Ovary (tissue), 10 donors: ENCODE data around the gene SLC19A2. TPM values are rescaled to one million over a fixed set of nuclear protein-coding genes. Genes with fewer than 3 reads are reported as not detected.
"Not testable (repeated sequence)": the region's sequence is repeated elsewhere in the genome, so short reads cannot be mapped to it uniquely, and the experiment has no call there.

Experiments used
- DNase-seq, 5 donors: peaks; one replicate each; pipeline ENCODE4 v3.0.0-alpha.2; 2019 to 2020
- H3K27ac ChIP-seq, 2 donors: fragments of 200-600 bp; one replicate each; pipeline versions ENCODE4 v1.5.1 to v1.8.0; 2019 to 2022
- H3K27me3 ChIP-seq: fragments of 200-600 bp; one replicate; pipeline ENCODE4 v1.8.0; 2022
- H3K36me3 ChIP-seq: fragments of 200-600 bp; sonication (generic); one replicate; pipeline ENCODE4 v1.5.1; 2019
- H3K4me1 ChIP-seq: one replicate; pipeline ENCODE4 v1.8.1; 2013; ENCODE audit warnings: mild to moderate bottlenecking, moderate library complexity; ENCODE audit not compliant: insufficient read depth
- H3K4me3 ChIP-seq: fragments of 200-600 bp; sonication (generic); one replicate; pipeline ENCODE4 v1.5.1; 2017
- H3K9me3 ChIP-seq, 2 donors: fragments of 200-600 bp in 1 of 2; sonication (generic) in 1 of 2; one replicate each; pipeline versions ENCODE4 v1.5.1 to v1.8.1; 2013 to 2019; ENCODE audit warnings: mild to moderate bottlenecking in 1 of 2, moderate library complexity in 1 of 2
- EP300 ChIP-seq: sonication (generic); formaldehyde crosslinking; IDR thresholded peaks from one replicate; pipeline ENCODE4 v1.6.1; 2017; ENCODE audit warnings: antibody characterized with exemption
- POLR2A ChIP-seq: fragments of 450-650 bp; IDR thresholded peaks from one replicate; pipeline ENCODE4 v1.6.1; 2017; ENCODE audit warnings: antibody characterized with exemption, mild to moderate bottlenecking, moderate library complexity
- WGBS, 3 donors: extraction: QIAGEN DNeasy Blood & Tissue Kit in 1 of 3; methylation state at CpG; one replicate each; pipeline versions ENCODE4 v1.1.5 to v1.1.7; 2013 to 2017; 5-methylcytosine and 5-hydroxymethylcytosine counted together
- intact Hi-C, 4 donors: fragments of 100-400 bp; cut with DNase I; formaldehyde crosslinking; loops; one replicate each; pipeline versions ENCODE4 v1.11.0 to v1.15.1; 2022 to 2023
- long read RNA-seq, 3 donors: library from polyadenylated mRNA in 2 of 3; unstranded in 2 of 3; transcript quantifications; one replicate each; pipeline ENCODE4 v2.0.0 and lab custom pipeline, GENCODE V29; 2021 to 2026
- polyA plus RNA-seq, 2 donors: library from polyadenylated mRNA; stranded (reverse); fragments of 200-250 nt in 1 of 2; fragments of 350-450 nt in 1 of 2; fragmentation: Illumina TruSeq in 1 of 2; extraction: RNeasy Lipid Tissue Mini Kit (QIAGEN cat#74804) in 1 of 2; gene quantifications; one replicate each; pipeline ENCODE4 v1.2.3, GENCODE V29; 2013 to 2014
- total RNA-seq, 7 donors: library from RNA; depleted of rRNA in 2 of 7; stranded (reverse); fragments of >200 nt in 2 of 7; fragmentation: NEBNext Ultra II Directional in 3 of 7; extraction: Animal tissue kit (Norgen Biotek cat#: 25700) in 3 of 7; gene quantifications; one replicate each; pipeline versions ENCODE4 v1.1.0 to v1.2.4, GENCODE V29; 2016 to 2023
- TF ChIP-seq, protein P1 (sequence below), 3 donors: fragments of 450-650 bp in 2 of 3; fragments of 200-600 bp in 1 of 3; IDR thresholded peaks; one replicate each; pipeline versions ENCODE4 v1.5.1 to v1.8.0; 2016 to 2022; ENCODE audit warnings: antibody characterized with exemption in 3 of 3, mild to moderate bottlenecking in 1 of 3
- donor health status: DM: no; HTN: no; CAD: no; lungs with moderate emphysema.
- donor health status: DM: no; HTN: no; CAD: no.
- donor health status: Bipolar disorder and iron deficiency.
- donor health status: DM: yes; HTN: yes; CAD: no.
- donor health status: DM: no; HTN: no; CAD: no.
- donor health status: DM: yes; HTN: yes; CAD: no.

Gene SLC19A2
- 10 to 100 TPM in 6 of 7 donors, 1 to 10 TPM in 1; 9.1 to 28.6 (median 12.1) TPM for total RNA-seq
- polyA plus RNA-seq: 1 to 10 TPM; 6.5 to 7.6 TPM
- long read RNA-seq, donor 1, partial matches to known transcripts: 1 of 5 reads
- long read RNA-seq, donor 1, other reads (novel, unspliced or antisense): 3 of 5 reads
- long read RNA-seq, donor 2, partial matches to known transcripts: 0 of 3 reads
- long read RNA-seq, donor 2, other reads (novel, unspliced or antisense): 0 of 3 reads
- long read RNA-seq, donor 3, transcript SLC19A2-201 (6 exons, 3,671 nt): major isoform, 5 of 7 reads
- long read RNA-seq, donor 3, partial matches to known transcripts: 0 of 7 reads
- long read RNA-seq, donor 3, other reads (novel, unspliced or antisense): 1 of 7 reads

- DNase-seq: peak; percentile 100
- H3K4me3 ChIP-seq: peak within 1 kb of the TSS; percentile 97
- WGBS, 3 donors: 0 to 1% (median 0%) methylated on average over 70 to 85 of the region's 85 CpGs
Observed at GRCh38 chr1:169485431-169486280, at the start of gene SLC19A2. SLC19A2 (minus strand) TSS chr1:169485944; CDS start chr1:169485766, 178 bp downstream.

GRCh38 chr1:169534653-169535052 lies 48.9 kb upstream of the SLC19A2 start:
- DNase-seq: no peak
- Histone ChIP-seq H3K4me1 (no peaks in the 10 kb centered on the region), H3K4me3 (no peak overlapping the region), H3K27ac (no peak overlapping the region), H3K9me3 (no peaks in the 10 kb centered on the region), H3K27me3 (no peaks in the 10 kb centered on the region), H3K36me3 (no peaks in the 10 kb centered on the region)
- intact Hi-C loops: no loop called here
- TF ChIP-seq EP300 (no peak), POLR2A (no peak)
- TF ChIP-seq, protein P1, sequence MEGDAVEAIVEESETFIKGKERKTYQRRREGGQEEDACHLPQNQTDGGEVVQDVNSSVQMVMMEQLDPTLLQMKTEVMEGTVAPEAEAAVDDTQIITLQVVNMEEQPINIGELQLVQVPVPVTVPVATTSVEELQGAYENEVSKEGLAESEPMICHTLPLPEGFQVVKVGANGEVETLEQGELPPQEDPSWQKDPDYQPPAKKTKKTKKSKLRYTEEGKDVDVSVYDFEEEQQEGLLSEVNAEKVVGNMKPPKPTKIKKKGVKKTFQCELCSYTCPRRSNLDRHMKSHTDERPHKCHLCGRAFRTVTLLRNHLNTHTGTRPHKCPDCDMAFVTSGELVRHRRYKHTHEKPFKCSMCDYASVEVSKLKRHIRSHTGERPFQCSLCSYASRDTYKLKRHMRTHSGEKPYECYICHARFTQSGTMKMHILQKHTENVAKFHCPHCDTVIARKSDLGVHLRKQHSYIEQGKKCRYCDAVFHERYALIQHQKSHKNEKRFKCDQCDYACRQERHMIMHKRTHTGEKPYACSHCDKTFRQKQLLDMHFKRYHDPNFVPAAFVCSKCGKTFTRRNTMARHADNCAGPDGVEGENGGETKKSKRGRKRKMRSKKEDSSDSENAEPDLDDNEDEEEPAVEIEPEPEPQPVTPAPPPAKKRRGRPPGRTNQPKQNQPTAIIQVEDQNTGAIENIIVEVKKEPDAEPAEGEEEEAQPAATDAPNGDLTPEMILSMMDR (IDR thresholded peaks at IDR 0.05): no peak
- WGBS, 3 donors: 93 to 95% (median 94%) methylated on average over 2 of the region's 2 CpGs

More at GRCh38 chr1:169485431-169486280, at the start of gene SLC19A2:
- no peaks in the 10 kb centered on the region for H3K9me3 ChIP-seq
- peak; percentile 93 for TF ChIP-seq POLR2A
- TF ChIP-seq, protein P1 (IDR thresholded peaks at IDR 0.05): peak; percentile 57 to 63 (median 61)
- peak; percentile 85 for TF ChIP-seq EP300
- peaks cover 6% of the 10 kb centered on the region for H3K4me1 ChIP-seq
- H3K27me3 ChIP-seq: no peaks in the 10 kb centered on the region
- intact Hi-C loops: loop anchor here in 2 of 4 donors (5.0 to 10.0 kb wide), 2 partner anchors 378 to 381 kb away; partner anchors contain the start of gene ATP1B1 (in 2 of the 2)
- peak within 1 kb of the TSS; percentile 88 to 93 for H3K27ac ChIP-seq
- no peaks in the 10 kb centered on the region for H3K36me3 ChIP-seq

DNA sequence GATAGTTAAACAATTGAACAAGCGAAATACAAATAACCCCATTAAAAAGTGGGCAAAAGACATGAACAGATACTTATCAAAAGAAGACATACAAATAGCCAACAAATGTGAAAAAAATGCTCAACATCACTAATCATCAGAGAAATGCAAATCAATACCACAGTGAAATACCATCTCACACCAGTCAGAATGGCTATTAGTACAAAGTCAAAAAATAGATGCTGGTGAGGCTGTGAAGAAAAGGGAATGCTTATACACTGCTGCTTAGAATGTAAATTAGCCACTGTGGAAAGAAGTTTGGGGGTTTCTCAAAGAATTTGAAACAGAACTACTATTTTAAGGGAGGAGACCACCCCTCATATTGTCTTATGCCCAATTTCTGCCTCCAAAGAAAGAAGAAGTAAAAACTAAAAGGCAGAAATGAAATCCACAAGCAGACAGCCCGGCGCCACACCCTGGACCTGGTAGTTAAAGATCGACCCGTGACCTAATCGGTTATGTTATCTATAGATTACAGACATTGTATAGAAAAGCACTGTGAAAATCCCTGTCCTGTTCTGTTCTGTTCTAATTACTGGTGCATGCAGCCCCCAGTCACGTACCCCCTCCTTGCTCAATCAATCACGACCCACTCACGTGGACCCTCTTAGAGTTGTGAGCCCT lies 47.9 kb upstream of the SLC19A2 start:
- intact Hi-C loops, H3K36me3 ChIP-seq, DNase-seq, H3K27me3 ChIP-seq, H3K4me1 ChIP-seq, H3K4me3 ChIP-seq, H3K9me3 ChIP-seq, H3K27ac ChIP-seq: not testable (repeated sequence)
- WGBS, 3 donors: 85 to 93% (median 89%) methylated on average over 9 of the region's 9 CpGs

- DNase-seq: no peak
- intact Hi-C loops: no loop called here
- 58 to 91% (median 70%) methylated on average over 3 of the region's 3 CpGs for WGBS, 3 donors
- Histone ChIP-seq H3K4me3 (no peak overlapping the region), H3K27me3 (no peaks in the 10 kb centered on the region), H3K4me1 (no peaks in the 10 kb centered on the region), H3K36me3 (no peaks in the 10 kb centered on the region), H3K27ac (no peak overlapping the region), H3K9me3 (no peaks in the 10 kb centered on the region)
- TF ChIP-seq, protein P1 (IDR thresholded peaks at IDR 0.05): no peak
- TF ChIP-seq EP300: no peak
- TF ChIP-seq POLR2A: no peak
Observed at GRCh38 chr1:169530448-169530847, 44.7 kb upstream of the SLC19A2 start.
